COR-L47 (cell line): ENCODE results near the gene FGFR4.

Experiments
- DNase-seq: peaks from one replicate; lab custom pipeline; 2025; lab: John Stamatoyannopoulos, UW

The FGFR4 gene

GRCh38 chr5:177103523-177104253, 17.0 kb downstream of the FGFR4 start:
- no peak for DNase-seq

- DNase-seq: no peak
Measured at GRCh38 chr5:177105691-177106476, 19.2 kb downstream of the FGFR4 start.

- no peak for DNase-seq
Measured at GRCh38 chr5:177107159-177107558, 20.4 kb downstream of the FGFR4 start.

GRCh38 chr5:177109810-177110209, 23.1 kb downstream of the FGFR4 start:
- no peak for DNase-seq

- DNase-seq: peak; percentile 48
Measured at GRCh38 chr5:177111720-177112394, 25.1 kb downstream of the FGFR4 start.

- DNase-seq: no peak
Measured at GRCh38 chr5:177112589-177113220, 26.0 kb downstream of the FGFR4 start.

- DNase-seq: peak; percentile 52
Measured at GRCh38 chr5:177113566-177114424, 27.1 kb downstream of the FGFR4 start.

- DNase-seq: no peak
Measured at GRCh38 chr5:177116631-177117373, 30.1 kb downstream of the FGFR4 start.

- DNase-seq: no peak
Measured at GRCh38 chr5:177117441-177118045, 30.8 kb downstream of the FGFR4 start.

- no peak for DNase-seq
Measured at GRCh38 chr5:177122566-177122965, 35.9 kb downstream of the FGFR4 start.

GRCh38 chr5:177123789-177124485, 37.2 kb downstream of the FGFR4 start:
- DNase-seq: no peak

- peak; percentile 2 for DNase-seq
Measured at GRCh38 chr5:177124486-177124991, 37.8 kb downstream of the FGFR4 start.

GRCh38 chr5:177126771-177127170, 40.1 kb downstream of the FGFR4 start:
- no peak for DNase-seq

GRCh38 chr5:177128551-177128981, 41.9 kb downstream of the FGFR4 start:
- DNase-seq: no peak

GRCh38 chr5:177130211-177131018, 43.7 kb downstream of the FGFR4 start:
- DNase-seq: no peak

- no peak for DNase-seq
Measured at GRCh38 chr5:177131019-177131320, 44.3 kb downstream of the FGFR4 start.

- DNase-seq: no peak
Measured at GRCh38 chr5:177131352-177132135, 44.8 kb downstream of the FGFR4 start.
